Measurements from ENCODE around the gene AGTRAP. TPM values are rescaled to one million over a fixed set of nuclear protein-coding genes. Genes with fewer than 3 reads are reported as not detected.

The AGTRAP gene
- total RNA-seq, 1 donor from 2014 or later, result 95.6 TPM

- Histone ChIP-seq H3K27ac (no peak overlapping the region), H3K9me3 (no peaks in the 10 kb centered on the region), H3K36me3 (no peaks in the 10 kb centered on the region), H3K4me1 (no peaks in the 10 kb centered on the region), H3K4me3 (no peak overlapping the region), H3K27me3 (no peaks in the 10 kb centered on the region)
- intact Hi-C loops (cut with DNase I), result no loop called here
- no peak for DNase-seq (ENCODE audit: low spot score in 2 of 2)
- TF ChIP-seq CTCF (IDR thresholded peaks at IDR 0.05), result no peak
Observed at GRCh38 chr1:11704194-11704529, 31.8 kb upstream of the AGTRAP start.

GRCh38 chr1:11704691-11705475, 31.1 kb upstream of the AGTRAP start:
- no peaks in the 10 kb centered on the region for H3K27me3 ChIP-seq
- H3K27ac ChIP-seq, result no peak overlapping the region
- no peaks in the 10 kb centered on the region for H3K36me3 ChIP-seq
- TF ChIP-seq CTCF (IDR thresholded peaks at IDR 0.05), result no peak
- H3K4me3 ChIP-seq, result no peak overlapping the region
- intact Hi-C loops (cut with DNase I), result no loop called here
- DNase-seq (ENCODE audit: low spot score in 2 of 2), result no peak
- H3K4me1 ChIP-seq, result no peaks in the 10 kb centered on the region
- H3K9me3 ChIP-seq, result no peaks in the 10 kb centered on the region

- no peak overlapping the region for H3K27ac ChIP-seq
- H3K4me1 ChIP-seq, result no peaks in the 10 kb centered on the region
- DNase-seq (ENCODE audit: low spot score in 2 of 2), result no peak
- intact Hi-C loops (cut with DNase I), result no loop called here
- H3K9me3 ChIP-seq, result no peaks in the 10 kb centered on the region
- no peak for TF ChIP-seq CTCF (IDR thresholded peaks at IDR 0.05)
- H3K4me3 ChIP-seq, result no peak overlapping the region
- no peaks in the 10 kb centered on the region for H3K27me3 ChIP-seq
- no peaks in the 10 kb centered on the region for H3K36me3 ChIP-seq
Observed at GRCh38 chr1:11705596-11705995, 30.3 kb upstream of the AGTRAP start.

- H3K27me3 ChIP-seq, result no peaks in the 10 kb centered on the region
- H3K4me1 ChIP-seq, result no peaks in the 10 kb centered on the region
- intact Hi-C loops (cut with DNase I), result no loop called here
- no peak overlapping the region for H3K27ac ChIP-seq
- no peaks in the 10 kb centered on the region for H3K9me3 ChIP-seq
- H3K4me3 ChIP-seq, result no peak overlapping the region
- no peaks in the 10 kb centered on the region for H3K36me3 ChIP-seq
- DNase-seq (ENCODE audit: low spot score in 2 of 2), result no peak
- no peak for TF ChIP-seq CTCF (IDR thresholded peaks at IDR 0.05)
Observed at GRCh38 chr1:11706292-11706691, 29.6 kb upstream of the AGTRAP start.

- Histone ChIP-seq H3K36me3 (no peaks in the 10 kb centered on the region), H3K27ac (no peak overlapping the region), H3K4me3 (no peak overlapping the region), H3K9me3 (no peaks in the 10 kb centered on the region), H3K27me3 (no peaks in the 10 kb centered on the region), H3K4me1 (no peaks in the 10 kb centered on the region)
- DNase-seq (ENCODE audit: low spot score in 2 of 2), result no peak
- intact Hi-C loops (cut with DNase I), result no loop called here
- TF ChIP-seq CTCF (IDR thresholded peaks at IDR 0.05), result no peak
Observed at GRCh38 chr1:11707621-11708276, 28.2 kb upstream of the AGTRAP start.
